ENCODE measurements around the gene KIF4B. TPM values are rescaled to one million over a fixed set of nuclear protein-coding genes. Genes with fewer than 3 reads are reported as not detected.

Gene KIF4B
- total and polyA plus RNA-seq, 2 of the 13 experiments (the other 11 are each of a cell fraction or from before 2014, with no cell fraction given) = 0.04 TPM; not detected in 1

DNA sequence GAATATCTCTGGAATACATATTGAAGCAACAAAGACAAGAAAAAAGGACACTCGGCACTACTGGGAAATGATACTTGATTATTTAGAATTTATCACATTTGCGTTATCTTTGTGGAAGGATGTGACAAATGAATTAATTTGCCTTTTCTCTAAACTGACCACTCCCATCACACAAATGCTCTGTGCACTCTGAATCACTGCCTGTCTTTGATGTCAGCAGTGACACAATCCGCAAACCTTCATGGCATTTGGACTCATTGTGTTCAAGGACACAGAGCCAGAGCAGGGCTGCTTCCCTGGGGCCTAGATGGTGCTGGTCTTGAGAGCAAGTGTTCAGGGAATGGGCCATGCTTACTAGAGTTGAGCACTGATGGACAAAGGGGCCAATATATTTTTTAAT lies 4.9 kb upstream of the KIF4B start (continued):
- peak; percentile 17; the same call in 1 of the 3 replicates for TF ChIP-seq MXI1 (IDR thresholded peaks at IDR 0.05; ENCODE audit: borderline replicate concordance, low read depth, low read length)
- TF ChIP-seq KAT7 (CRISPR knock-in tag; IDR thresholded peaks at IDR 0.05; ENCODE audit: borderline replicate concordance) = no peak
- no peak for TF ChIP-seq ZNF562 (CRISPR knock-in tag; IDR thresholded peaks at IDR 0.05; ENCODE audit: borderline replicate concordance)
- peak; percentile 41; the same call in 1 of the 2 replicates for TF ChIP-seq TRIM24 (CRISPR knock-in tag; IDR thresholded peaks at IDR 0.05)
- TF ChIP-seq ZNF431 (CRISPR knock-in tag; IDR thresholded peaks at IDR 0.05; ENCODE audit: borderline replicate concordance, low read depth) = no peak
- peak; percentile 80 for TF ChIP-seq JUNB (CRISPR knock-in tag; IDR thresholded peaks at IDR 0.05; ENCODE audit: borderline replicate concordance)
- no peak for TF ChIP-seq RARG (CRISPR knock-in tag; IDR thresholded peaks at IDR 0.05; ENCODE audit: low read depth)
- no peak for TF ChIP-seq NR2F1 (CRISPR knock-in tag; IDR thresholded peaks at IDR 0.05)
- peak; percentile 70 for TF ChIP-seq POGZ (CRISPR knock-in tag; IDR thresholded peaks at IDR 0.05)
- TF ChIP-seq, protein P1, sequence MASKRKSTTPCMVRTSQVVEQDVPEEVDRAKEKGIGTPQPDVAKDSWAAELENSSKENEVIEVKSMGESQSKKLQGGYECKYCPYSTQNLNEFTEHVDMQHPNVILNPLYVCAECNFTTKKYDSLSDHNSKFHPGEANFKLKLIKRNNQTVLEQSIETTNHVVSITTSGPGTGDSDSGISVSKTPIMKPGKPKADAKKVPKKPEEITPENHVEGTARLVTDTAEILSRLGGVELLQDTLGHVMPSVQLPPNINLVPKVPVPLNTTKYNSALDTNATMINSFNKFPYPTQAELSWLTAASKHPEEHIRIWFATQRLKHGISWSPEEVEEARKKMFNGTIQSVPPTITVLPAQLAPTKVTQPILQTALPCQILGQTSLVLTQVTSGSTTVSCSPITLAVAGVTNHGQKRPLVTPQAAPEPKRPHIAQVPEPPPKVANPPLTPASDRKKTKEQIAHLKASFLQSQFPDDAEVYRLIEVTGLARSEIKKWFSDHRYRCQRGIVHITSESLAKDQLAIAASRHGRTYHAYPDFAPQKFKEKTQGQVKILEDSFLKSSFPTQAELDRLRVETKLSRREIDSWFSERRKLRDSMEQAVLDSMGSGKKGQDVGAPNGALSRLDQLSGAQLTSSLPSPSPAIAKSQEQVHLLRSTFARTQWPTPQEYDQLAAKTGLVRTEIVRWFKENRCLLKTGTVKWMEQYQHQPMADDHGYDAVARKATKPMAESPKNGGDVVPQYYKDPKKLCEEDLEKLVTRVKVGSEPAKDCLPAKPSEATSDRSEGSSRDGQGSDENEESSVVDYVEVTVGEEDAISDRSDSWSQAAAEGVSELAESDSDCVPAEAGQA (IDR thresholded peaks at IDR 0.05; ENCODE audit: low read depth) = no peak
- TF ChIP-seq, protein P1 (CRISPR knock-in tag; IDR thresholded peaks at IDR 0.05; ENCODE audit: borderline replicate concordance) = no peak
- TF ChIP-seq, protein P2, sequence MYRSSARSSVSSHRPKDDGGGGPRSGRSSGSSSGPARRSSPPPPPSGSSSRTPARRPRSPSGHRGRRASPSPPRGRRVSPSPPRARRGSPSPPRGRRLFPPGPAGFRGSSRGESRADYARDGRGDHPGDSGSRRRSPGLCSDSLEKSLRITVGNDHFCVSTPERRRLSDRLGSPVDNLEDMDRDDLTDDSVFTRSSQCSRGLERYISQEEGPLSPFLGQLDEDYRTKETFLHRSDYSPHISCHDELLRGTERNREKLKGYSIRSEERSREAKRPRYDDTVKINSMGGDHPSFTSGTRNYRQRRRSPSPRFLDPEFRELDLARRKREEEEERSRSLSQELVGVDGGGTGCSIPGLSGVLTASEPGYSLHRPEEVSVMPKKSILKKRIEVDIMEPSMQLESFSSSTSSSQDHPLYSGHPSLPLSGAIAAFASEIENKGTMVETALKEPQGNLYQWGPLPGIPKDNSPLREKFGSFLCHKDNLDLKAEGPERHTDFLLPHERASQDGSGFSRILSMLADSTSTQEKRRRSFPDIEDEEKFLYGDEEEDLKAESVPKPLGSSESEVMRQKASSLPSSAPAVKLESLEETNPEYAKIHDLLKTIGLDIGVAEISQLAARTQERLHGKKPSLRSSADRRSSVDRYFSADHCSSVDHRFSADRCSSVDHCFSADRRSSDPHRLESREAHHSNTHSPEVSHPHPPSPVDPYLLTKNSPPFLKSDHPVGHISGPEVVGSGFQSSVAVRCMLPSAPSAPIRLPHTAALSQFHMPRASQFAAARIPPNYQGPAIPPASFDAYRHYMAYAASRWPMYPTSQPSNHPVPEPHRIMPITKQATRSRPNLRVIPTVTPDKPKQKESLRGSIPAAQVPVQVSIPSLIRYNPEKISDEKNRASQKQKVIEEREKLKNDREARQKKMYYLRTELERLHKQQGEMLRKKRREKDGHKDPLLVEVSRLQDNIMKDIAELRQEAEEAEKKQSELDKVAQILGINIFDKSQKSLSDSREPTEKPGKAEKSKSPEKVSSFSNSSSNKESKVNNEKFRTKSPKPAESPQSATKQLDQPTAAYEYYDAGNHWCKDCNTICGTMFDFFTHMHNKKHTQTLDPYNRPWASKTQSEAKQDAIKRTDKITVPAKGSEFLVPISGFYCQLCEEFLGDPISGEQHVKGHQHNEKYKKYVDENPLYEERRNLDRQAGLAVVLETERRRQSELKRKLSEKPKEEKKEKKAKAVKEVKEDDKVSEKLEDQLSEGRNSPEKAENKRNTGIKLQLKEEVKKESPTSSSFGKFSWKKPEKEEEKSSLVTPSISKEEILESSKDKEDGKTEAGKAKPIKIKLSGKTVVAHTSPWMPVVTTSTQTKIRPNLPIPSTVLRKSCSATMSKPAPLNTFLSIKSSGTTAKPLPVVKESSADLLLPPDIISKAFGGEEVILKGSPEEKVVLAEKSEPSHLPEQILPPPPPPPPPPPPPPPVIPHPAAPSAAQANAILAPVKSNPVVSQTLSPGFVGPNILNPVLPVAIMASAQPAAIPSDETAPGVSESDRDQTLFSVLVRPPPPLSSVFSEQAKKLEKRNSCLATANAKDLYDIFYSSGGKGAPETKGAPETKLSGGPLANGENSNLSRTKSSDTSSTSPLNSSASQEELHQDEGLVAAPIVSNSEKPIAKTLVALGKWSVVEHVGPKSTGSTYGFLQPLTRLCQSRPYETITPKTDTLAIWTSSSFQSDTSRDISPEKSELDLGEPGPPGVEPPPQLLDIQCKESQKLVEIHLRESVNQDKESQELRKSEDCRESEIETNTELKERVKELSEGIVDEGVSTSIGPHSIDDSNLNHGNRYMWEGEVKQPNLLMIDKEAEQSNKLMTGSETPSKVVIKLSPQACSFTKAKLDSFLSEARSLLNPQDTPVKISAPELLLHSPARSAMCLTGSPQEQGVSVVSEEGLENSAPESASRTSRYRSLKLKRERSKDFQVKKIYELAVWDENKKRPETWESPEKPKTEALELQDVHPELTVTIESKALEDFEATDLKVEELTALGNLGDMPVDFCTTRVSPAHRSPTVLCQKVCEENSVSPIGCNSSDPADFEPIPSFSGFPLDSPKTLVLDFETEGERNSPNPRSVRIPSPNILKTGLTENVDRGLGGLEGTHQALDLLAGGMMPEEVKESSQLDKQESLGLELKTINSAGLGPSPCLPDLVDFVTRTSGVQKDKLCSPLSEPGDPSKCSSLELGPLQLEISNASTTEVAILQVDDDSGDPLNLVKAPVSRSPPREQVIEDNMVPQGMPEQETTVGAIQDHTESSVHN (CRISPR knock-in tag; IDR thresholded peaks at IDR 0.05) = no peak
- TF ChIP-seq, protein P3, sequence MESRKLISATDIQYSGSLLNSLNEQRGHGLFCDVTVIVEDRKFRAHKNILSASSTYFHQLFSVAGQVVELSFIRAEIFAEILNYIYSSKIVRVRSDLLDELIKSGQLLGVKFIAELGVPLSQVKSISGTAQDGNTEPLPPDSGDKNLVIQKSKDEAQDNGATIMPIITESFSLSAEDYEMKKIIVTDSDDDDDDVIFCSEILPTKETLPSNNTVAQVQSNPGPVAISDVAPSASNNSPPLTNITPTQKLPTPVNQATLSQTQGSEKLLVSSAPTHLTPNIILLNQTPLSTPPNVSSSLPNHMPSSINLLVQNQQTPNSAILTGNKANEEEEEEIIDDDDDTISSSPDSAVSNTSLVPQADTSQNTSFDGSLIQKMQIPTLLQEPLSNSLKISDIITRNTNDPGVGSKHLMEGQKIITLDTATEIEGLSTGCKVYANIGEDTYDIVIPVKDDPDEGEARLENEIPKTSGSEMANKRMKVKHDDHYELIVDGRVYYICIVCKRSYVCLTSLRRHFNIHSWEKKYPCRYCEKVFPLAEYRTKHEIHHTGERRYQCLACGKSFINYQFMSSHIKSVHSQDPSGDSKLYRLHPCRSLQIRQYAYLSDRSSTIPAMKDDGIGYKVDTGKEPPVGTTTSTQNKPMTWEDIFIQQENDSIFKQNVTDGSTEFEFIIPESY (CRISPR knock-in tag; IDR thresholded peaks at IDR 0.05) = peak; percentile 46; the same call in 1 of the 2 replicates
- TF ChIP-seq EEA1 (CRISPR knock-in tag; IDR thresholded peaks at IDR 0.05; ENCODE audit: borderline replicate concordance) = no peak

All from HepG2 (cell line).